Limb (tissue), 2 donors: ENCODE results near the gene THOC1.

ENCODE experiments used
- DNase-seq, 2 donors: peaks; one replicate each; pipeline ENCODE4 v3.0.0-alpha.2; 2016; ENCODE audit errors: extremely low spot score in 2 of 2

THOC1 gene

GRCh38 chr18:215448-216010 is 52.3 kb downstream of the THOC1 start:
- no peak for DNase-seq

- DNase-seq: no peak
Measured at GRCh38 chr18:213966-214365, 53.9 kb downstream of the THOC1 start.

GRCh38 chr18:213505-213904 is 54.3 kb downstream of the THOC1 start:
- DNase-seq: no peak

- DNase-seq: no peak
Measured at GRCh38 chr18:212780-213179, 55.1 kb downstream of the THOC1 start.

GRCh38 chr18:211582-211981 is 56.3 kb downstream of the THOC1 start:
- no peak for DNase-seq

GRCh38 chr18:210733-211132 is 57.1 kb downstream of the THOC1 start:
- DNase-seq: no peak

- DNase-seq: no peak
Measured at GRCh38 chr18:210075-210474, 57.8 kb downstream of the THOC1 start.

GRCh38 chr18:199768-200167 is 68.1 kb downstream of the THOC1 start:
- DNase-seq: no peak

GRCh38 chr18:199214-199613 is 68.6 kb downstream of the THOC1 start:
- no peak for DNase-seq

- no peak for DNase-seq
Measured at GRCh38 chr18:195651-196050, 72.2 kb downstream of the THOC1 start.

- no peak for DNase-seq
Measured at GRCh38 chr18:192801-193200, 75.0 kb downstream of the THOC1 start.

- DNase-seq: no peak
Measured at GRCh38 chr18:191725-192124, 76.1 kb downstream of the THOC1 start.

GRCh38 chr18:189254-189653 is 78.6 kb downstream of the THOC1 start:
- DNase-seq: no peak

GRCh38 chr18:183769-184168 is 84.1 kb downstream of the THOC1 start:
- DNase-seq: no peak

- DNase-seq: no peak
Measured at GRCh38 chr18:181711-182110, 86.1 kb downstream of the THOC1 start.

GRCh38 chr18:179499-179898 is 88.3 kb downstream of the THOC1 start:
- DNase-seq: no peak

GRCh38 chr18:172361-172760 is 95.5 kb downstream of the THOC1 start:
- DNase-seq: no peak
